ENCODE results near the gene PRRC2C. TPM values are rescaled to one million over a fixed set of nuclear protein-coding genes. Genes with fewer than 3 reads are reported as not detected.
A peak's percentile ranks its signal among the peaks of the same experiment; 100 is the strongest.
"Not testable (repeated sequence)": the region's sequence is repeated elsewhere in the genome, so short reads cannot be mapped to it uniquely, and the experiment has no call there.

Gene PRRC2C
- total and polyA plus RNA-seq, 4 donors, result 13.6 to 41.9 (median 34.4) TPM

GRCh38 chr1:171600862-171601261 lies 115.5 kb downstream of the PRRC2C start:
- no peak for DNase-seq (ENCODE audit: low spot score)
- TF ChIP-seq FOXA2 (IDR thresholded peaks at IDR 0.05) (no peak), JUND (IDR thresholded peaks at IDR 0.05) (no peak), EGR1 (IDR thresholded peaks at IDR 0.05; ENCODE audit: low read depth in 2 of 2) (no peak), HNF4G (IDR thresholded peaks at IDR 0.05) (no peak)
- Histone ChIP-seq H3K27ac (ENCODE audit: low read depth in 1 of 2, low read length in 2 of 2) (peak overlapping the region; percentile 46 to 65), H3K9me3 (ENCODE audit: control insufficient read depth in 4 of 4, low read length in 3 of 4) (no peaks in the 10 kb centered on the region), H3K27me3 (ENCODE audit: control insufficient read depth in 4 of 4, insufficient read depth in 4 of 4, low read length in 3 of 4) (no peaks in the 10 kb centered on the region), H3K4me3 (ENCODE audit: low read depth in 1 of 3, low read length in 3 of 3) (no peak overlapping the region), H3K9ac (ENCODE audit: low read depth in 1 of 2, low read length in 2 of 2) (no peak overlapping the region), H3K4me1 (ENCODE audit: control insufficient read depth in 4 of 4, insufficient read depth in 4 of 4, low read length in 3 of 4) (peaks cover 9 to 23% (median 13%) of the 10 kb centered on the region in 4 donors), H3K36me3 (ENCODE audit: control insufficient read depth in 4 of 4, insufficient read depth in 3 of 4, low read depth in 1 of 4, low read length in 3 of 4) (no peaks in the 10 kb centered on the region)
- 94% methylated on average over 13 of the region's 13 CpGs for WGBS

GRCh38 chr1:171603042-171603441 lies 117.7 kb downstream of the PRRC2C start:
- peaks cover 0 to 12% (median 3%) of the 10 kb centered on the region in 4 donors for H3K4me1 ChIP-seq (ENCODE audit: control insufficient read depth in 4 of 4, insufficient read depth in 4 of 4, low read length in 3 of 4)
- H3K27ac ChIP-seq (ENCODE audit: low read depth in 1 of 2, low read length in 2 of 2); H3K4me3 ChIP-seq (ENCODE audit: low read depth in 1 of 3, low read length in 3 of 3); DNase-seq (ENCODE audit: low spot score); H3K27me3 ChIP-seq (ENCODE audit: control insufficient read depth in 4 of 4, insufficient read depth in 4 of 4, low read length in 3 of 4); H3K9me3 ChIP-seq (ENCODE audit: control insufficient read depth in 4 of 4, low read length in 3 of 4); H3K9ac ChIP-seq (ENCODE audit: low read depth in 1 of 2, low read length in 2 of 2); H3K36me3 ChIP-seq (ENCODE audit: control insufficient read depth in 4 of 4, insufficient read depth in 3 of 4, low read depth in 1 of 4, low read length in 3 of 4): not testable (repeated sequence)
- 91% methylated on average over 6 of the region's 6 CpGs for WGBS

GRCh38 chr1:171606402-171606941 lies 121.1 kb downstream of the PRRC2C start:
- Histone ChIP-seq H3K27me3 (ENCODE audit: control insufficient read depth in 4 of 4, insufficient read depth in 4 of 4, low read length in 3 of 4) (no peaks in the 10 kb centered on the region), H3K9me3 (ENCODE audit: control insufficient read depth in 4 of 4, low read length in 3 of 4) (no peaks in the 10 kb centered on the region), H3K9ac (ENCODE audit: low read depth in 1 of 2, low read length in 2 of 2) (peak overlapping the region; percentile 53 to 60), H3K27ac (ENCODE audit: low read depth in 1 of 2, low read length in 2 of 2) (peak overlapping the region in 1 of 2 donors; percentile 35), H3K4me3 (ENCODE audit: low read depth in 1 of 3, low read length in 3 of 3) (no peak overlapping the region), H3K36me3 (ENCODE audit: control insufficient read depth in 4 of 4, insufficient read depth in 3 of 4, low read depth in 1 of 4, low read length in 3 of 4) (no peaks in the 10 kb centered on the region), H3K4me1 (ENCODE audit: control insufficient read depth in 4 of 4, insufficient read depth in 4 of 4, low read length in 3 of 4) (peaks cover 0 to 6% (median under 1%) of the 10 kb centered on the region in 4 donors)
- TF ChIP-seq EGR1 (IDR thresholded peaks at IDR 0.05; ENCODE audit: low read depth in 2 of 2) (no peak), ZBTB33 (IDR thresholded peaks at IDR 0.05) (no peak), JUND (IDR thresholded peaks at IDR 0.05) (no peak), YY1 (IDR thresholded peaks at IDR 0.05) (no peak), FOXA2 (IDR thresholded peaks at IDR 0.05) (no peak), TAF1 (conservative IDR thresholded peaks at IDR 0.05) (no peak), HNF4G (IDR thresholded peaks at IDR 0.05) (no peak), NR2F2 (IDR thresholded peaks at IDR 0.05) (no peak), REST (IDR thresholded peaks at IDR 0.05) (no peak), RXRA (IDR thresholded peaks at IDR 0.05) (no peak), FOXA1 (IDR thresholded peaks at IDR 0.05) (no peak), SP1 (IDR thresholded peaks at IDR 0.05) (no peak), RAD21 (IDR thresholded peaks at IDR 0.05) (no peak), GABPA (IDR thresholded peaks at IDR 0.05 in 1 of 2, conservative IDR thresholded peaks at IDR 0.05 in 1 of 2) (no peak)
- TF ChIP-seq, protein P1, sequence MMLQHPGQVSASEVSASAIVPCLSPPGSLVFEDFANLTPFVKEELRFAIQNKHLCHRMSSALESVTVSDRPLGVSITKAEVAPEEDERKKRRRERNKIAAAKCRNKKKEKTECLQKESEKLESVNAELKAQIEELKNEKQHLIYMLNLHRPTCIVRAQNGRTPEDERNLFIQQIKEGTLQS (IDR thresholded peaks at IDR 0.05), result no peak
- TF ChIP-seq, protein P2, sequence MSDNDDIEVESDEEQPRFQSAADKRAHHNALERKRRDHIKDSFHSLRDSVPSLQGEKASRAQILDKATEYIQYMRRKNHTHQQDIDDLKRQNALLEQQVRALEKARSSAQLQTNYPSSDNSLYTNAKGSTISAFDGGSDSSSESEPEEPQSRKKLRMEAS (IDR thresholded peaks at IDR 0.05), result no peak
- TF ChIP-seq, protein P3, sequence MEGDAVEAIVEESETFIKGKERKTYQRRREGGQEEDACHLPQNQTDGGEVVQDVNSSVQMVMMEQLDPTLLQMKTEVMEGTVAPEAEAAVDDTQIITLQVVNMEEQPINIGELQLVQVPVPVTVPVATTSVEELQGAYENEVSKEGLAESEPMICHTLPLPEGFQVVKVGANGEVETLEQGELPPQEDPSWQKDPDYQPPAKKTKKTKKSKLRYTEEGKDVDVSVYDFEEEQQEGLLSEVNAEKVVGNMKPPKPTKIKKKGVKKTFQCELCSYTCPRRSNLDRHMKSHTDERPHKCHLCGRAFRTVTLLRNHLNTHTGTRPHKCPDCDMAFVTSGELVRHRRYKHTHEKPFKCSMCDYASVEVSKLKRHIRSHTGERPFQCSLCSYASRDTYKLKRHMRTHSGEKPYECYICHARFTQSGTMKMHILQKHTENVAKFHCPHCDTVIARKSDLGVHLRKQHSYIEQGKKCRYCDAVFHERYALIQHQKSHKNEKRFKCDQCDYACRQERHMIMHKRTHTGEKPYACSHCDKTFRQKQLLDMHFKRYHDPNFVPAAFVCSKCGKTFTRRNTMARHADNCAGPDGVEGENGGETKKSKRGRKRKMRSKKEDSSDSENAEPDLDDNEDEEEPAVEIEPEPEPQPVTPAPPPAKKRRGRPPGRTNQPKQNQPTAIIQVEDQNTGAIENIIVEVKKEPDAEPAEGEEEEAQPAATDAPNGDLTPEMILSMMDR (IDR thresholded peaks at IDR 0.05; ENCODE audit: low read depth, low read length, missing input control), result no peak
- 61% methylated on average over 10 of the region's 10 CpGs for WGBS
- DNase-seq (ENCODE audit: low spot score), result no peak

All from liver (tissue), 9 donors.